Measurements from ENCODE around the gene ACIN1. TPM values are rescaled to one million over a fixed set of nuclear protein-coding genes. Genes with fewer than 3 reads are reported as not detected.

ACIN1 gene
- total and polyA plus RNA-seq, 9 of the 15 experiments (the other 6 are each of a cell fraction or from before 2014, with no cell fraction given), result 5.0 to 196 (median 129) TPM

- Histone ChIP-seq H3K79me2 (ENCODE audit: control insufficient read depth, insufficient read depth, low read length) (peaks cover 52% of the 10 kb centered on the region), H3K4me1 (replicated peaks in 1 of 2; ENCODE audit: control insufficient read depth in 2 of 2, insufficient read depth in 2 of 2, low read length in 2 of 2) (peaks cover 0 to 11% of the 10 kb centered on the region in 2 experiments; a peak in 3 of 5 replicates), H3K36me3 (ENCODE audit: control insufficient read depth, insufficient read depth, low read length) (peaks cover 83% of the 10 kb centered on the region), H3K4me3 (no peak overlapping the region), H2AFZ (ENCODE audit: low read depth, low read length) (no peak overlapping the region), H3K9me3 (replicated peaks; ENCODE audit: control insufficient read depth, insufficient read depth, low read depth, low read length) (no peaks in the 10 kb centered on the region), H3K27ac (ENCODE audit: extremely low read depth, low read depth, low read length) (no peak overlapping the region), H3K9ac (ENCODE audit: insufficient read depth in 1 of 2, low read depth in 2 of 2, low read length in 2 of 2) (no peak overlapping the region), H3K4me2 (ENCODE audit: insufficient read depth, low read length) (no peak overlapping the region), H4K20me1 (replicated peaks; ENCODE audit: control insufficient read depth, insufficient read depth, low read length) (peaks cover 12% of the 10 kb centered on the region), H3K9me1 (ENCODE audit: control insufficient read depth, insufficient read depth, low read length) (no peaks in the 10 kb centered on the region), H3K27me3 (ENCODE audit: control insufficient read depth in 2 of 2, insufficient read depth in 2 of 2, low read length in 2 of 2) (no peaks in the 10 kb centered on the region)
- intact Hi-C loops (cut with micrococcal nuclease) (no loop called here), in situ Hi-C loops (cut with MboI) (no loop called here)
- ATAC-seq (no peak), FAIRE-seq (no peak), DNase-seq (ENCODE audit: extremely low read depth in 1 of 4, low spot score in 3 of 4) (no peak)
- WGBS (ENCODE audit: insufficient coverage, low coverage, missing lambda C conversion rate), result 90% methylated on average over 4 of the region's 4 CpGs
- ChIA-PET CTCF (ENCODE audit: low intra/inter-chr PET ratio) (no interaction called here), POLR2A (interaction anchor here (0.6 to 2.3 kb wide), 7 partner anchors 8 to 70 kb away, joined by 3 to 12 read pairs (median 3); no protein-coding TSS in a partner anchor)
- TF ChIP-seq RCOR1 (IDR thresholded peaks at IDR 0.05; ENCODE audit: borderline replicate concordance in 1 of 2, low read depth in 2 of 2, low read length in 2 of 2) (no peak), CREM (IDR thresholded peaks at IDR 0.05; ENCODE audit: low read depth) (no peak), GABPB2 (CRISPR knock-in tag; conservative IDR thresholded peaks at IDR 0.05) (no peak), ZBTB5 (IDR thresholded peaks at IDR 0.05) (no peak), JUNB (CRISPR knock-in tag; conservative IDR thresholded peaks at IDR 0.05) (no peak)
- no TSS peak for BruUV-seq (replicated peaks)
These were observed 4.7 kb downstream of the ACIN1 start for GRCh38 chr14:23090254-23090636.

All from K562 (cell line).